Lower lobe of right lung (tissue), 2 donors: ENCODE results near the gene HOXA3. TPM values are rescaled to one million over a fixed set of nuclear protein-coding genes. Genes with fewer than 3 reads are reported as not detected.

Experiments used
- ATAC-seq, 2 donors: fragments of 200-7000 bp; cut with Tn5 transposase; one replicate each; pipeline ENCODE4 v1.9.1; 2020 to 2022; ENCODE audit warnings: mild to moderate bottlenecking in 2 of 2, moderate library complexity in 2 of 2
- DNase-seq: peaks from one replicate; pipeline ENCODE4 v3.0.0-alpha.2; 2020
- H3K27ac ChIP-seq: fragments of 200-600 bp; one replicate; pipeline ENCODE4 v1.8.0; 2022
- H3K27me3 ChIP-seq: fragments of 200-600 bp; one replicate; pipeline ENCODE4 v1.8.0; 2022; ENCODE audit warnings: low read depth
- H3K36me3 ChIP-seq: fragments of 200-600 bp; one replicate; pipeline ENCODE4 v1.8.0; 2022; ENCODE audit warnings: mild to moderate bottlenecking
- H3K4me1 ChIP-seq: fragments of 200-600 bp; one replicate; pipeline ENCODE4 v1.8.0; 2022
- H3K4me3 ChIP-seq: fragments of 200-600 bp; one replicate; pipeline ENCODE4 v1.8.0; 2022; ENCODE audit warnings: mild to moderate bottlenecking
- H3K9me3 ChIP-seq: fragments of 200-600 bp; one replicate; pipeline ENCODE4 v1.8.0; 2022
- intact Hi-C: fragments of 100-400 bp; cut with DNase I; formaldehyde crosslinking; loops from one replicate; pipeline ENCODE4 v1.11.0; 2022
- total RNA-seq: library from RNA; stranded (reverse); fragmentation: NEBNext Ultra II Directional; extraction: Animal tissue kit (Norgen Biotek cat#: 25700); gene quantifications from one replicate; pipeline ENCODE4 v1.2.1, GENCODE V29; 2021
- TF ChIP-seq, protein P1 (sequence below): fragments of 200-600 bp; IDR thresholded peaks from one replicate; pipeline ENCODE4 v1.8.0; 2022; ENCODE audit warnings: antibody characterized with exemption, mild to moderate bottlenecking
- donor health status: DM: no; HTN: yes; CAD: no; lungs with severe emphysema.

HOXA3 gene
- total RNA-seq, 1 donor from 2014 or later = 4.6 TPM

DNA sequence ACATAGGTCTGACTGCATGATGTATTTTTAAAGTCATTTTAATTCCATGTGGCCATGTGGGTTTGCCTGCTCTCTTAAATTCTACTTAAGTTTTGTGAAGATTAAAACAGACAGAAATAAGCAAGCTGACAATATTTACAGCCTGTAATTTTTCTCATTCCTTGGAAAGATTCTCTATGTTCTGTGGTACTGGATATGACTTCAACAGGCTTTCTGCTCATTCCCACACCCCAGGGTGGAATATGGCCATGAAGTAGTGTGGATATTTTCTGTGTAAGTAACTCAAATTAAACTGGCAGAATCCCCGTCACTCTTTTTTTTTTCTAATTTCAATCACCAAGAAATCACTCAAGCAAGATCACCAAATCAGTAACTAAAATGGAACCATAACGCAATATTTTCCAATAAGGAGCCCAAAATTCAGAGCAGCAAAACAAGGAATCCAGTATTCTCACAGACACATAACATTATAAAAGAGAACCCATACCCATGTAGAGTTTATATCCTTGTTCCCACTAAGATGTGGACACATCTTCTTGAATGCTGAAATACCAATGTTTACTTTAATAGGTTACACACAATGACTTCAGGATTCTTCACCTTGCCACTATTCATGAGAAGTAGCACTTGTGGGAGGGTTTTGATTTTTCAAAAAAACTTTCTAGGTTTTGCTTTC lies 14.6 kb downstream of the HOXA3 start:
- TF ChIP-seq, protein P1, sequence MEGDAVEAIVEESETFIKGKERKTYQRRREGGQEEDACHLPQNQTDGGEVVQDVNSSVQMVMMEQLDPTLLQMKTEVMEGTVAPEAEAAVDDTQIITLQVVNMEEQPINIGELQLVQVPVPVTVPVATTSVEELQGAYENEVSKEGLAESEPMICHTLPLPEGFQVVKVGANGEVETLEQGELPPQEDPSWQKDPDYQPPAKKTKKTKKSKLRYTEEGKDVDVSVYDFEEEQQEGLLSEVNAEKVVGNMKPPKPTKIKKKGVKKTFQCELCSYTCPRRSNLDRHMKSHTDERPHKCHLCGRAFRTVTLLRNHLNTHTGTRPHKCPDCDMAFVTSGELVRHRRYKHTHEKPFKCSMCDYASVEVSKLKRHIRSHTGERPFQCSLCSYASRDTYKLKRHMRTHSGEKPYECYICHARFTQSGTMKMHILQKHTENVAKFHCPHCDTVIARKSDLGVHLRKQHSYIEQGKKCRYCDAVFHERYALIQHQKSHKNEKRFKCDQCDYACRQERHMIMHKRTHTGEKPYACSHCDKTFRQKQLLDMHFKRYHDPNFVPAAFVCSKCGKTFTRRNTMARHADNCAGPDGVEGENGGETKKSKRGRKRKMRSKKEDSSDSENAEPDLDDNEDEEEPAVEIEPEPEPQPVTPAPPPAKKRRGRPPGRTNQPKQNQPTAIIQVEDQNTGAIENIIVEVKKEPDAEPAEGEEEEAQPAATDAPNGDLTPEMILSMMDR = no peak
- intact Hi-C loops = no loop called here
- Histone ChIP-seq H3K27me3 (peaks cover 40% of the 10 kb centered on the region), H3K36me3 (no peaks in the 10 kb centered on the region), H3K4me1 (peaks cover 37% of the 10 kb centered on the region), H3K27ac (peak overlapping the region; percentile 95), H3K4me3 (peak overlapping the region; percentile 70), H3K9me3 (no peaks in the 10 kb centered on the region)
- ATAC-seq (no peak), DNase-seq (no peak)

DNA sequence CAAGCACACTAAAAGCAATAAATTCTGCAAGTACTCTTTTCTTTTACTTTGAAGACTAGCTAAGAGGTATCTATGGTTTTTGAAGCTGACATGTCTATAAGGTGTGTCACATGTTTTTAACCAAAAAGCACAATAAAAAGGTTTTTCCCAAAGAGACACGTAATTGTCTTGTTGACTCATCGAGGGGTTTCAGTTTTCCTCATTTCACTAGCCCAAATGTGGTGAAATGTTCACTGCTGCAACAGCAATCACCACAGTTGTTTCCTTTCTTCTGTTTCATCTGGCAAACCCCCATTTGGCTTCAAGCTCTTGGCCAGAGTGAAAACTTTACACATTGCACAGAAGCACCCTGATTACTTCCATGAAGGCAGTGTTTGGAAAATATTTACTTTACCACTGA lies 18.0 kb downstream of the HOXA3 start:
- no peaks in the 10 kb centered on the region for H3K36me3 ChIP-seq
- H3K27me3 ChIP-seq = peaks cover 35% of the 10 kb centered on the region
- TF ChIP-seq, protein P1 = no peak
- no peak for ATAC-seq
- H3K27ac ChIP-seq = peak overlapping the region; percentile 95
- H3K4me3 ChIP-seq = no peak overlapping the region
- H3K9me3 ChIP-seq = no peaks in the 10 kb centered on the region
- intact Hi-C loops = no loop called here
- peaks cover 46% of the 10 kb centered on the region for H3K4me1 ChIP-seq
- DNase-seq = no peak

DNA sequence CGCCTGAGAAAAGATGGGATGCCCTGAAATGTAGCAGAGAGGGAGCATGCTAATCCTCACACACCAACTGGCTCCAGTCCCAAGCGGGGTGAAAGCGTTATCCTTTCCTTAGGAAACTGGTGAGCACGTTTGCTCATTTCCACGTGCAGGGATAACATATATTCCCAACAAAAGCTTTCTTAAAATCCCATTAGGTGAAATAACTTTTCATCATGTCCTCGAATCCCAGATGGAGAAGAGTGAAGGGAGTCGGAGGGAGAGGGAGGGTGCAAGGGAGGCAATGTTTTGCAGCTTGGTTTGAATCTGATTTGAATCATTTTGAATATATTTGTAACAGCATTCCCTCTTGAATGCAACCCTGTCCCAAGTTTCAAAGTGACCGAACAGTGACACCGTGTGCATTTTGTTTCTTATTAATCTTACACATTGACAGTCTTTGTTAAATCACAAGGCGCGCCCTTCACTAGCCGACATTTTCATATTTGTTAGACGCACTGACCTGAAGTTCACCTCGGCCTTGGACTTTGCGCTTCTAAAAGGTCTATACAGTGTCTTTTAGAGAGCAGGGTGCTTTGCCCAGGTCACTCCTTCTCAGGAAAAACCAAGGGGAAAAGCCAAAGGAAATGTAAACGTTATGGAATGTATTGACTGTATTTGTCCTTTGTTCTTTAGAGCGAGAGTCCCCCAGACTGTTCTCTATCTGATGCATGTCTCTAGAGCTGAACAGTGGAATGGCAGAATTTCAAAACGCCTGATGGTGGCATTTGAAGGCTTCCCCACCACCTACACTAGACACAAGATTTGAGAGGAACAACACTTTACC lies 18.8 kb downstream of the HOXA3 start:
- peak overlapping the region; percentile 58 for H3K27ac ChIP-seq
- no peaks in the 10 kb centered on the region for H3K9me3 ChIP-seq
- intact Hi-C loops = no loop called here
- no peak overlapping the region for H3K4me3 ChIP-seq
- ATAC-seq = no peak
- TF ChIP-seq, protein P1 = no peak
- no peak for DNase-seq
- peaks cover 46% of the 10 kb centered on the region for H3K4me1 ChIP-seq
- H3K27me3 ChIP-seq = peaks cover 31% of the 10 kb centered on the region
- no peaks in the 10 kb centered on the region for H3K36me3 ChIP-seq

DNA sequence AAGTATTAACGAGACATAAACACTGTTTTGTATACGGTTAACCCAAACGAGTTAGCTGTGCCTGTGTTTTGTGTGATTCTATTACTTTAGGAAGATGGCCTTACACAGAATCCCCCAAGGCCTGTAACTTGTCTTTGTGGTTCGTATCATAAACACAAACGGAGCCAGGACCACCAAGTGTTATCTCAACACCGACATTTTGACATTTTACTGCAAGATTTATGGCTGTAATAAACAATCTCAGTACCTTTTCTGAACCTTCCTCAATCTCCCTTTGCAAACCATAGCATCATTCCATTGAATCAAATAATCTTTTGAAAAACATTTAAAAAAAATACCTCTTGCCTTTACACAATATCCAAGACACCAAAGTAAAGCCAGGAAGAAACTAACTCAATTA lies 19.4 kb downstream of the HOXA3 start:
- no peaks in the 10 kb centered on the region for H3K9me3 ChIP-seq
- peaks cover 40% of the 10 kb centered on the region for H3K4me1 ChIP-seq
- ATAC-seq (no peak), DNase-seq (no peak)
- no peak overlapping the region for H3K27ac ChIP-seq
- peaks cover 35% of the 10 kb centered on the region for H3K27me3 ChIP-seq
- no peaks in the 10 kb centered on the region for H3K36me3 ChIP-seq
- intact Hi-C loops = no loop called here
- TF ChIP-seq, protein P1 = no peak
- no peak overlapping the region for H3K4me3 ChIP-seq

DNA sequence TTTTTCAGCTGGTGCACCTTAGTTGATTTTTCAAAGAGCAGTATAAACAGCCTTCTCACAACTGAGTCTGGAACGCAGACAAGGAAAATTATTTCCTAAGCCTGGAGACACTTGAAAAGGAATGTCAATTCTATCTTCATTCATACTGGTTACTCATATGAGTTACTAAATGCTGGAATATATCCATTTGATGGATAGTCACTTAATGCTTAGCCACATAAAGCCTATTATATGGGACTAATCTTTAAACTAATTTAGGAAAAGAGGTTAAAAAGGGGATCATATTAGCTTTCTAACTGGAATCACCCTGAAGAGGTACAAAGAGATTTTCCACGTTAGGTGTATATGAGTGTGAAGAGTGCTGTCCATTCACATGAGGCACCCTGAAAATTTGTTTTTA lies 20.2 kb downstream of the HOXA3 start:
- Histone ChIP-seq H3K4me3 (no peak overlapping the region), H3K27ac (no peak overlapping the region), H3K9me3 (no peaks in the 10 kb centered on the region), H3K36me3 (no peaks in the 10 kb centered on the region), H3K27me3 (peaks cover 38% of the 10 kb centered on the region), H3K4me1 (peaks cover 44% of the 10 kb centered on the region)
- ATAC-seq (no peak), DNase-seq (no peak)
- TF ChIP-seq, protein P1 = no peak
- intact Hi-C loops = no loop called here
